ENCODE measurements around the gene CCDC51.
A peak's percentile ranks its signal among the peaks of the same experiment; 100 is the strongest.
"Not testable (repeated sequence)": the region's sequence is repeated elsewhere in the genome, so short reads cannot be mapped to it uniquely, and the experiment has no call there.

Gene CCDC51

DNA sequence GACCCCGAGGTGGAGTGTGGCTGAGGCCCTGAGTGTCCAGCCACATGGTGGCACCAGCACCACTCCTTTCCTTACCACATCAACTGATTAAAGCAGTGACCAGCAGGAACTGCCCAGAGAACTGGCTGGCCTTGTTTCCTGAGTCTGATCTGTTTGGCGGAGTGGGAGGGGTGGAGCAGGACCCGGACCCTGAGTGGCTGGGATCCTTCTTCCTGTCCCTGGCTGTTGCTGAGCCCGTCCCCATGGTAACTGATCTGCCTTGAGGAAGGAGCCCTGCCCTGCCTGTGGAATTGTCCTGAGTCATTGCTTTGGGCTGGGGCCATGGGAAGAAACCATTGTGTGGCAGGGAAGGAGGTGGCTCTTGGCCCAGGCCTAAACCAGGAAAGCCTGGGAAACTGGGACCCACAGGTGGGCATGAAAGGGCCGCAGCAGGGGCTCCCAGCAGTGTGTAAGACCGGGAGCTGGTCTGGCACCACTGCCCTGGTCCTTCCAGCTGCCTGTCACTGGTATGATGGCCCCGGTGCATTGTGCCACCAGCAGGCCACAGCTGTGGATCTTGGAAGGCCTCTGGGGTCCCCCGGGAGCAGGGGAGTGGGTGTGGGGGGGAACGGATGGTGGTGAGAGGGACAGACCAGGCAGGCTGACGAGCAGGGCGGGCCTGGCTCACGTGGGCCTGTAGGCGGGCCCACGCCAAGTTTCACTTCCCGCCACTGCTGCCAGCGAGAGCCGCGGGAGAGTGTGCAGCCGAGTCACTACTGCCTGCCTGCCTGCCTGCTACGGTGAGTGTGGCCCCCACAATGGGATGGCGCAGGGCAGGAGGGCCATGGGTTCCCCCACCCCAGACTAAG, 25.8 kb upstream of the CCDC51 start:
- DNase-seq (ENCODE audit: low read depth) = peak; percentile 68

DNA sequence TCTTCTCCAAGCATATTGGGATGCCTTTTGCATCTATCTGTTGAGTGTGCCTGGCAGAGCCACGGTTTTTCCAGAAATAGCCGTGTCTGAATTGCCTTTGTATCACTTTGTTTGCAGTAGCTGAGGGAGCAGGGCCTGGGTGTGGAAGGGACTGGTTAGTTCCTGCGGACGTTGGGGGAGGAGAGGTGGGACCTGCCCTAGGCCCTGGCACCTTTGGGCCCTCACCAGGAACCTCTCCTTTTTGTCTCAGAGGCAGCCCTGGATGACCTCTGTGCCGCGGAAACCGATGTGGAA, 25.3 kb upstream of the CCDC51 start:
- no peak for DNase-seq (ENCODE audit: low read depth)

DNA sequence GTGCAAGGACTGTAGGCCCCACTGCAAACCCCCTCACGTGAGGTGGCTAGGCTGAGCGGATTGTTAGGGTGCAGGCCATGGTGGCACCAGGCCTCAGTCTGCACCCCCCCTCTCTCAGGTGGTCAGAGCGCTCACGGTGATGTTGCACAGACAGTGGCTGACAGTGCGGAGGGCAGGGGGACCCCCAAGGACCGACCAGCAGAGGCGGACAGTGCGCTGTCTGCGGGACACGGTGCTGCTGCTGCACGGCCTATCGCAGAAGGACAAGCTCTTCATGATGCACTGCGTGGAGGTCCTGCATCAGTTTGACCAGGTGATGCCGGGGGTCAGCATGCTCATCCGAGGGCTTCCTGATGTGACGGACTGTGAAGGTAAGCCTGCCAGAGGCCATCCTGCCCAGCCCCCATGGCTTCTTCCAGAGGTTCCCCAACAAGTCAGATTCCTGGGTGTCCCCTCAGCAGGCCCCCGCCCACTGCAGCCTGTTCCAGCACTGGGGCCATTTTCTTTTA, 24.8 kb upstream of the CCDC51 start:
- no peak for DNase-seq (ENCODE audit: low read depth)

DNA sequence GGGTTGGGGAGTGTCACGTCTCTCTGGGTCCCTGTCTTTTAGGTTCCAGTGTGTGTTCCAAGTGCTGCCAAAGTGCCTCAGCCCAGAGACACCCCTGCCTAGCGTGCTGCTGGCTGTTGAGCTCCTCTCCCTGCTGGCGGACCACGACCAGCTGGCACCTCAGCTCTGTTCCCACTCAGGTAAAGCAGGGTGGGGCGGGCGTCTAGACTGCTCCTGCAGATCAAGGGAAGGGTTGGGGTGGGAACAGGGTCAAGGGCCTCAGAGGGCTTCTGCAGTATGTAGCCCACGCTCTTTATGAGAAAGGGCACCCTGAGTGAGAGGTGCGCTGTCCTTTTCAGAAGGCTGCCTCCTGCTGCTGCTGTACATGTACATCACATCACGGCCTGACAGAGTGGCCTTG, 23.8 kb upstream of the CCDC51 start:
- DNase-seq (ENCODE audit: low read depth) = no peak

DNA sequence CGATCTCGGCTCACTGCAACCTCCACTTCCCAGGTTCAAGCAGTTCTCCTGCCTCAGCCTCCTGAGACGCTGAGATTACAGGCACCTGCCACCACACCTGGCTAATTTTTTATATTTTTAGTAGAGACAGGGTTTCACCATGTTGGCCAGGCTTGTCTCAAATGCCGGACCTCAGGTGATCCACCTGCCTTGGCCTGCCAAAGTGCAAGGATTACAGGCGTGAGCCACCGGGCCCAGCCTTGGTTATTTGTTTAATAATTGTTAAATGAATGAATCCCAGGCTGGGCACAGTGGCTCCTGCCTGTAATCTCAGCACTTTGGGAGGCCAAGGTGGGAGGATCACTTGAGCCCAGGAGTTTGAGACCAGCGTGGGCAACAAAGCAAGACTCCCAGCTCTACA, 21.8 kb upstream of the CCDC51 start:
- DNase-seq (ENCODE audit: low read depth) = not testable (repeated sequence)

DNA sequence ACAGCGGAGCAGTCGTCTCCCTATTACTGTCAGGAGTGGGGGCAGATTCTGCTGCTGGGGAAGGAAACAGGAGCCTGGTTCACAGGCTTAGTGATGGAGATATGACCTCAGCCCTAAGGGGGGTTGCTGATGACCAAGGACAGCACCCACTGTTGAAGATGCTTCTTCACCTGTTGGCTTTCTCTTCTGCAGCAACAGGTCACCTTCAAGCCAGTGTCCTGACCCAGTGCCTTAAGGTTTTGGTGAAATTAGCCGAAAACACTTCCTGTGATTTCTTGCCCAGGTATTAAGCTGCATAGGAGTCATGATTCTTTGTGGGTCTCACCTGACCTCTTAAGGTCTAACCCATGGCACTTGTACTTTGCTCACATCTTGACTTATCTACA, 20.6 kb upstream of the CCDC51 start:
- no peak for DNase-seq (ENCODE audit: low read depth)

DNA sequence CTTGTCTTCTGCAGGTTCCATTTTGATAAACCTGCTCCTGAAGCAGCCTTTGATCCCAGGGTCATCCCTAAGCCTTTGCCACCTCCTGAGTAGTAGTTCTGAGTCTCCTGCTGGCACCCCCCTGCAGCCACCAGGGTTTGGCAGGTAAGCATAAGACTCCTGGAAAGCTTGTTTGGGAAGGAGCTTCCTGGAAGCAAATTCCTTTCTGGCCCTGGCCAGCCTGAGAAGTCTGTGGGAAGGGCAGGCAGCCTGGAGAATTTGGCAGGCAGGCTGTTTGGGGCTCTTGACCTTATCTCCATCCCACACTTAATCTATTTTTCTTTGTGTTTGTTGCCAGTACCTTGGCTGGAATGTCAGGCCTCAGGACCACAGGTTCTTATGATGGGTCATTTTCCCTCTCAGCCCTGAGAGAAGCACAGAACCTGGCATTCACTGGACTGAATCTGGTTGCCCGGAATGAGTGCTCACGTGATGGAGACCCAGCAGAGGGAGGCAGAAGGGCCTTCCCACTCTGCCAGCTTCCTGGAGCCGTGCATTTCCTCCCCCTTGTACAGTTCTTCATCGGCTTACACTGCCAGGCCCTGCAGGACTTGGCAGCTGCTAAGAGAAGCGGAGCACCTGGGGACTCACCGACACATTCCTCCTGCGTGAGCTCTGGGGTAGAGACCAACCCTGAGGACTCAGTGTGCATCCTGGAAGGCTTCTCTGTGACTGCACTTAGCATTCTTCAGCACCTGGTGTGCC, 20.0 kb upstream of the CCDC51 start:
- DNase-seq (ENCODE audit: low read depth) = no peak

DNA sequence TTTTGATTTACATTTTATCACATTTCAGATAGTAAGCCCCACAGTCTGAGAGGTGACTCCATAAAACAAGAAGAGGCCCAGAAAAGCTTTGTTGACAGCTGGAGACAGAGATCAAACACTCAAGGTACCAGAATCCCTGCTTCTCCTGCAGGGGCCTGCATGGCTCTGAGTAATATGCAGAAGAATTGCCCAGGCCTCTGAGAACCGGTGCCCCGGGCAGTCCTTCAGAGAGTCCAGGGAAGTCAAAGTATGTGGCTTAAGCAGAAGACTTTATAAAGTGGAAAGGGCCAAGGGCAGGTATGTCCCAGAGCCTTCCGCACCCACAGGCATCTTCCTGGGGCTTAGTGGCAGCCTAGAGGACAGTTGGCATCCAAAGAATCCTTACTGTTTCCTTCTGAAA, 19.4 kb upstream of the CCDC51 start:
- DNase-seq (ENCODE audit: low read depth) = no peak

DNA sequence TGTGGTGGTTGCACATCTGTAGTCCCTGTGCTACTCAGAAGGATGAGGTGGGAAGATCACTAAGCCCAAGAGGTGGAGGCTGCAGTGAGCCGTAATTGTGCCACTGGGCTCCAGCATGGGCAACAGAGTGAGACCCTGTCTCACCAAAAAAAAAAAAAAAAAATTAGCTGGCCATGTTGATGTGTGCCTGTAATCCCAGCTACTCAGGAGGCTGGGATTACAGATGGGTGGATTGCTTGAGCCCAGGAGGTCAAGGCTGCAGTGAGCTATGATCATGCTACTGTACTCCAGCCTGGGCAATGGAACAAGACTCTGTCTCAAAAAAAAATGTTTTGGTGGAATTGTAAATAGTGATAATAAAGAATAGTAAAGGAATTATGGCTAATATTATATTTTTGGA, 16.5 kb upstream of the CCDC51 start:
- DNase-seq (ENCODE audit: low read depth) = no peak

DNA sequence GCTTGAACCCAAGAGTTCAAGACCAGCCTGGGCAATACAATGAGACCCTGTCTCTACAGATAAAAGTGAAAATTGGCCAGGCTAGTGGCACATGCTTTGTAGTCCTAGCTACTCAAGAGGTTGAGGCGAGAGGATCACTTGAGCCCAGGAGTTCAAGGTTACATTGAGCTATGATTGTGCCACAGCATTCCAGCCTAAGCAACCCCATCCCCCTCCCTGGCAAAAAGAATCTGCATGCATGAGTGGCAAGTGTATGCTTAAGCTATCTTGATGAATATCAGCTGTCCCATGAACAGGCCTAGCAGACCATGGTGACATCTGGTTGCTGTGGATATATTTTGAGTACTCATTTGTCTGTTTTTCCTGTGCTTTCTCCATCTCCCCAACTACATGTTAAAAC, 11.4 kb upstream of the CCDC51 start:
- DNase-seq (ENCODE audit: low read depth) = no peak

DNA sequence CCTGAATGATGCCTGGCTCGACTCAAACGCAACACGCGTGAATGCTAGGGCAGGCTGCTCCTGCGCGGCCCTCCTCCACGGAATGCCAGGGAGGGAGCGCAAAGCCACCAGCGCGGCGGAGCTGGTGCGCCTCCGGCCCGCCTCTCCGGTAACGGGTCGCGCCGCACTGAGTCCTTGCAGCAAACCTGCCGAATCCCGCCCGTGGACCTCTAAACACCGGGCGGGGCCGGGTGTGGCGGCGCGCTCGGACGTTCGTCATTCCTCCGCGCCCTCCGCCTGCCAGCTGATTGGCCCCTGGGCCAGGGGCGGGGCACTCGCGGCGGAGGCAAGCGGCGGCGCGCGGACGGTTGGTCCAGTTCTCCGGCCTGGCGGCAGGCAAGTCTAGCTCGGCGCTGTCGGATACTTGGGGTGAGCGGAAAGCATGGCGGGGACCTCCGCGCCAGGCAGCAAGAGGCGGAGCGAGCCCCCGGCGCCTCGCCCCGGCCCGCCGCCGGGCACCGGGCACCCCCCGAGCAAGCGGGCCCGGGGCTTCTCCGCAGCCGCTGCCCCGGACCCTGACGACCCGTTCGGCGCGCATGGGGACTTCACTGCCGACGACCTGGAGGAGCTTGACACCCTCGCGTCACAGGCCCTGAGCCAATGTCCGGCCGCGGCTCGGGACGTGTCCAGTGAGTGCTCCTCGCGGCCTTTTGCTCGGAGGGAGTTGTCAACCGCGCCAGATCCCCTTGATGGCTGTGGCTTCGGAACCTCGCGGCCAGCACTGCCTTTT, 6.7 kb upstream of the CCDC51 start, which contains the start of gene ATRIP:
TSS of gene ATRIP (plus strand) at position 313 of the 769 bp plus-strand sequence. CDS start at position 422, 109 bp downstream.
- DNase-seq (ENCODE audit: low read depth) = peak; percentile 75

DNA sequence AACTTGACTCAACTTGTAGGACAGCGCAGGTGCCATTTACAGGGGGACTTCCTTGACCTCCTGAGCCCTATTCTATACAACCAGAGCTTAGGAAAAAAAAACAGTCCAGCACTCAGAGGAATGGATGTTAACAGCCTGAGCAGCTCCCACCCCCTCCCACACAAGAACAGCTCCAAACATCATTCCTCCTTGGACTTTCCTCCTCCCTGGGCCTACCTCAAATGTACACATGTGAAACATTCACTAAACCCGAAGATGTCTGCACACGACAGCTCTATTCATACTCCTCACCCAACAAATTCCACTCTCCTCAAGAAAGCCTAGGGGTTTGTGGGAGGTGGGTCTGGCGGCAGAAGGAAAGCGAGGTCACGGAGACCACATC, 6.1 kb upstream of the CCDC51 start:
- no peak for DNase-seq (ENCODE audit: low read depth)

DNA sequence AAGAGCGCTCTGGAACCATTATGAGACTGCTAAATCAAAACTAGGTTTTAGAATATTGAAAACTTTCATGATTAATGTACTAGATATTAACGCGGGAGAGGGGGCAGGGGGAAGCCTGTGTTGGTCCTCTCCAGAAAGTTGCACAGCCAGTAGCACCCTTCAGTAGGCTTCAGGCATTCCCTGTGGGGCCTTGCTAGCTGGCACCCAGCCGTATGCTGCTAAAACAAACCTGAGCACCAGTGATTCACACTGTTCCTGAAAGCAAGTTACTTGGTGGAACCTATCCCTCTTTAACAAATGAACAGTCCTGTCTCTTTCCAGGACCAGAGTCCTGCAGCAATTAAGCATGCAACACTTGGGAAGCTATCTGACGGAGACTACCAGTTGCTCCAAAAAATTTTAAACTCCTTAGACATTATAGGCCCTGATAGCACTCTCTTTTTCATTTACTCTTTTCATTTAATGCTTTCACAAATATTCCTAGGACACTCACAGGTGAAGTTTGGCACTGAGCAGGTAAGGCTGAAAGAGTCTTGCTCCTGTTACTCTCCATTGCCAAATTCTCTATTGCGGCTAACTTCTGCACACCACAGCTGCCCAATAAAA, 5.5 kb upstream of the CCDC51 start:
- no peak for DNase-seq (ENCODE audit: low read depth)

DNA sequence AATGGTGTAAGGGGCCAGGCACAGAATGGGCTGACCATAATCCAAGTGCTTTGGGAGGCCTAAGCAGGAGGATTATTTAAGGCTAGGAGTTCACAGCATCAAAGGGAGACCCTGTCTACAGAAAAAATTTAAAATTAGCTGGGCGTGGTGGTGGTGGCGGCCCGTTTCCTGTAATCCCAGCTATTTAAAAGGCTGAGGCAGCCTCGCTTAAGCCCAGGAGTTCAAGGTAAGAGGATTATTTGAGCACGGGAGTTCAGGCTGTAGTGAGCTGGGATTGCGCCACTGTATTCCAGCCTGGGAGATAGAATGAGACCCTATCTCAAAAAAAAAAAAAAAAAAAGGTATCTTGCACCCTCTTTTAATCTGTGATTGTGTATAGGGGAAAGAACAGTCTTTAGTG, 2.0 kb upstream of the CCDC51 start:
- DNase-seq (ENCODE audit: low read depth) = no peak

DNA sequence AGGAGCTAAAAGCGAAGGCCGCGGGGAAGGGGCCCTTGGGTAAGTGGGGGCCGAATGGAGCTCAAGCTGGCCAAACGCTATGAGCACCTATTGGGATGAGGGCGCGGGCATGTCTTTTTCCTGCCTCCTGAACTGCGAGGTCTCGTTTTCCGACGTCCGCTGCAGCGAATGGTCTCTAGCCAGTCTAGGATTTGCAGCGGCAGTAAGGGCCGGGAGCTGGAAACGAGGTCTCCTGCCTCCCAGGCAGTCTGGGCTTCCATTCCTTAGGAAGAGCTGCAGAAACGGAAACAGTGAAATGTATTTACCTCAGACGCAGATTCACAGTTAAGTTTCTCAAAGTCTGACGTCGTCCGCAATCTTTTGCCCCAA, 655 bp upstream of the CCDC51 start:
- no peak for DNase-seq (ENCODE audit: low read depth)

DNA sequence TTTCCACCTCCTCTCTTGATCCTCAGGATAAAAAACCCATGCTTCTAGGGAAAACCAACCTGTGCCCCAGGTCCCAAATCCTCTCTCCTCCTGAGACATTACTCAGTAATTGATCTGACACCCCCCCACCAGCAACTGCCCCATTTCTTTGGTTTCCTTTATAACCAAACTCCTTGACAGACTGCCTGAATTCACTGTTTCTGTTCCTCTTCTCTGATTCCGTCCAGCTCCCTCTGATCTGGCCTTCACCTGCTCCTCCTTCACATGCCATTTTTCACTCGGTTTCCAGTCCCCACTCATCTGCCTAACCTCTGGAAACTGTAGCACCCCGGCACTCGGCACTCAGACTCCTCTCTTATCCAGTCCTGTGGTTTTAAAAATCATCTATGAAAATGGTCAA, 2.1 kb downstream of the CCDC51 start:
- no peak for DNase-seq (ENCODE audit: low read depth)

DNA sequence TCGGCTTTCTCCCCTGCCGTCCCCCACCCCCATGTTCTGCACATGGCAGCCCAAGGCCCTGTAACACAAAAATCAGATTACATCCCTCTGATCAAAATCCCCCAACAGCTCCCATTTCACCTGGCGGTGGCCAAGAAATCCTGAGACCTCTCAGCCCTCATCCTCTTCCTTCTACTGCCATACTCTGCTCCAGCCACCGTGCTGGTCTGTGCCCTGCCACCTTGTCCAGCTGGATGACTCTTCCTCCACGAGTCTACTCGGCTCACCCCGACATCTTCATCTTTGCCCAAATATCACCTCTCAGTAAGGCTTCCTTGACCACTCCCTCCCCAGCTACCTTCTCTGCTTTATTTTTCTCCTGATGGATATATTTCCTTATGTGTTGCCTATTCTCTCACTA, 3.1 kb downstream of the CCDC51 start:
- DNase-seq (ENCODE audit: low read depth) = no peak

DNA sequence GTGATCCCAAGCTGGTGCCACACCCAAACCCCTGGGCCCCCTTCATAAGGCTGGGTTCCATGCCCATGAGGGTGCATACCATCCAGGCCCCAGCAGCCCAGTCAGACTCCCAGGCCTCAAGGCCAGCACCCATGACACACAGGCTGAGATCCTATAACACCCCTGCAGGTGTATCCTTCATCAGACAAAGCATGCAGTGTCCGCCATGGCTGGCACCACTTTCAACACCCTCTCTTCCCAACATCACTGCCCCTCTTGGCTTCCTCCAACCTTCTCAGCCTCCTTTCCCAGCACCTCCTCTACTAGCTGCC, 3.5 kb downstream of the CCDC51 start:
- DNase-seq (ENCODE audit: low read depth) = no peak

DNA sequence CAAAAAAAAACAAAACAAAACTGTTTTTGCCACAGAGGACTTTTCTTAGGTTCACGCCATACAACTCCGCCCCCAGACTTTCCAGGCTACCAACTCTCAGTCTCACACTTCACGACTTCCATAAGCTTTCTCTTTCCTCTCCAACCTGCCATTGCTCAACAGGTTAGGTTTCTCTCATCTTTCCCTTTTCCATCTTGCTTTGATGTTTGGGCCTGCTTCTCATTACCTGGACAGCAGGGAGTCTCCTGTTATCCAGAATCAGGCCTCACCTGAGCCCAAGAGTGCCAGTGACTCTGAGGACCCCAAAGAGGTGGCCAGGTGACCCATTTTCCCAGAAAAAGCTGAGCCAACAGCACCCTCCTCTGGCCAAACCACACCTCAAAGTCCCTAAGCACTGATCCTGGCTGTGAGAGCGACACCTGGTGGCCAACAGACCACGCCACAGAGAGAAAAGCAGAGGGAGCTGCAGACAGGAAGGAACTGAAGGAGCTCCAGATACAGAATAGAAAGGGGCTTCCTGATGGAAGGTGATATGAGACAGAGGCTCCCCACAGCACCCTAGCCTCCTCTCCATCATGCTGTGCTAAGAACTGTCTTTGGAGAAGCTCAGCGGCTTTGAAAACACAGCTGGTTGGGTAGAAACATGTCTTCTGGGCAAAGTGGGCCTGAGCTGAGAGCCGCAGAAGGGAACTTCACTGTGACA, 4.0 kb downstream of the CCDC51 start:
- peak; percentile 83 for DNase-seq (ENCODE audit: low read depth)

DNA sequence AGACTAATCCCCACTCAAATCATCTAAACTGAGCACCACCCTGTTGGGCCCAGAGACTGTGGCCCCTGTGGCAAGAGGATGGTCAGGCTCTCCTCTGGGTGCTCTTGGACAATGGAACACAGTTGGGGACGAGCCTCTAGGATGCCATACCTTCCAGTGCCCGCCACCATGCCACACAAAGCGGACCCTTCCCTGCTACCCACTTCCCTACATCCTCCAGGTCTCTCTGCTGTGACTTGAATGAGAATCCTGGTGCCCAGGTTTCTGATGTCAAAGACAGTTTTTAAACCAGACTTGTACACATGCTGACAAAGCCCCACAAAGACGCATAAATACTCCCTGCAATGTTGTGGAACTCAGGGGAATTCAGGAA, 4.7 kb downstream of the CCDC51 start:
- no peak for DNase-seq (ENCODE audit: low read depth)

DNA sequence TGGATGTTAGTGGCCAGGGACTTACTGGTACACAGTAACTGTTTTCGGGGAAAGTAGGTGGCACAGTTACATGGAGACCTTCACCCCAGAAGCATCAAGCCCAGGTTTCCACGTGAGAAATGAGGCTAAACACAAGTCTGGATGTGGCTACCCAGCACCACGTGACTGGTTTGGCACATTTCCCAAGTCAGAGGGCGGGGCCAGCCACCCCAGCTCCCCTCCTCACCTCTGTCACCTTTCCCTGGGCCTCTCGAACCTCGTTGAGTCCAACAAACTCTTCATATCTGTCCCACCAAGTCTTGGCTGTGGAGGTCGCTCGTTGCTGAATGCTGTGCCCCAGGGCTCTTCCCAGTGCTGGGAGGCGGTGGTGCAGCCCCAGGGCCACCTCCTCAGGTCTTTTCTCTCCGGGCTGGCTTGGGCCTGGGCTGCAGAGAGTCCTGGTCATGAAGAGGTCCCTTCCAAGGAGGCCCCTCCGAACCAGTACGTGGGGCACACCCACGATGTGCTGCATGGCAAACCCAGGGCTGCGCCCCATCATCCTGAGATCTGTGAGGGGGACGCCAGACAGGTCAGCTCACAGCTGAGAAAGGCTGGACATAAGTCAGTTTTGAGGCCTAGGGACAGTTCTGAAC, 5.2 kb downstream of the CCDC51 start:
- no peak for DNase-seq (ENCODE audit: low read depth)
